DMS79 treated with DMSO at 0.1 percent for 48 hours (cell line): Measurements from ENCODE around the gene GABBR2.
A peak's percentile ranks its signal among the peaks of the same experiment; 100 is the strongest.

ENCODE experiments used
- DNase-seq: peaks from one replicate; lab custom pipeline; 2025; lab: John Stamatoyannopoulos, UW

The GABBR2 gene

DNA sequence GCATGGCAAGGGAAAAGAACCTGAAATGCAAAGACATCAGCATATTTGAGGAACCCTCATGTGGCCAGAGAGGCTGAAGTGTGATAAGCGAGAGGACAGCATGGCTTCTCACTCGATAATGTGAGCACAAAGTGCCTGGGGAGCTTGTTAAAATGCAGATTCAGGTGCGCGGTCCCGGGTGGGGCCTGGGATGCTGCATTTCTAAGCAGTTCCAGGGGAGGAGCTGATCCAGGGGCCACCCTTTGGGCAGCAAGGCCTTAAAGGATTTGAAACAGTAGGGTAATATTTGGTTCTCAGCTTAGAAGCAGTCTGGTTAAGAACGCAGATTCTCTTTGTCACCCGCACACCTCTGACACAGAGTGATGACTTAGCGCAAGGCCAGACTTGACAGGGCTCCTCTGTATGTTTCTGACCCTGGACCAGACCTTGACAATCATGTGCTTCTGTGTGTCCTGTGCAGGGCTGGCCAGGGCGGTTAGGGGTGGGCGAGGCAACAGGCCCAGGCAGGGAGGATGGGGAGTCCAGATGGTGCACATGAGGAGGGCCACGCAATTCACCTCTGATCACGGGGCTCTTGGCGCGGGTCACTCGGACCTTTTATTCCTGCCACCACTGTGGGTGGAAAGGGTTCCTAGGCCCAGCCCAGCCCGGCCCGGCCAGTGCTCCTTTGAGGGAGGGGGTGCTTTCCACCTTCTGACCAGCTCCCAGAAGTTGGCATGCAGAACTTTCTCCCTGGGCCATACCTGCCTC, 390.5 kb downstream of the GABBR2 start:
- no peak for DNase-seq

DNA sequence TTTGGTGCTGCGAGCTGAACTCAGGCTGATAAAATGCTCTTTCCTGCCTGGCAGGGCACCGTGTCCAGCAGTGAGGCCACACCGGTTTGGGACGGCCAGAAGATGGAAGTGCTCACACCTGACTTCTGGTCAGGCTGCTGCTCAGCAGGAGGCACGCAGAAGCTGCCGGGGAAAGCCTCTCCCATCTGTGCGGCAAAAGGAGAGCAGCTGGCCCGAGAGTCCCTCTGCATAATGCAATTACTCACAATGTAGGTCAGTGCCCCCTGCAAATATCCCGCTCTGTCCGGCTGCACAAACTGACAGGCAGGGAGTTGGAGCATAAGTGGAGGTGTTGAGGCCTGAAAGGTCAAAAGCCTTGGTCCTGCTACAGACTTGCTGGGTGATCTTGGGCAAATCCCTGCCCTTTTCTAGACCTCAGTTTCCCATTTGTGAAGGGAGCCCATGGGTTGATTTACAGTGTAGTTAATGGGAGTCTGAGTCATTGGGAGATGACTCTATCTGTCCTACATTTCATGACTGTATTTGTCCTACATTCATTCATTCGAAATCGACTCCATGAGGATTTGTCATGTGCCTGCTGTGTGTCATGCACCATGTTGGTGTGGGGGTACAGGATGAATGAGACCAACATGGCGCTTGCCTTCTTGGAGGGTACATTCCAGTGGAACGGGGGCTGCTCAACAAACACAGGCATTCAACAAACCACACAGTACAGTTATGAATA, 391.4 kb downstream of the GABBR2 start:
- no peak for DNase-seq

DNA sequence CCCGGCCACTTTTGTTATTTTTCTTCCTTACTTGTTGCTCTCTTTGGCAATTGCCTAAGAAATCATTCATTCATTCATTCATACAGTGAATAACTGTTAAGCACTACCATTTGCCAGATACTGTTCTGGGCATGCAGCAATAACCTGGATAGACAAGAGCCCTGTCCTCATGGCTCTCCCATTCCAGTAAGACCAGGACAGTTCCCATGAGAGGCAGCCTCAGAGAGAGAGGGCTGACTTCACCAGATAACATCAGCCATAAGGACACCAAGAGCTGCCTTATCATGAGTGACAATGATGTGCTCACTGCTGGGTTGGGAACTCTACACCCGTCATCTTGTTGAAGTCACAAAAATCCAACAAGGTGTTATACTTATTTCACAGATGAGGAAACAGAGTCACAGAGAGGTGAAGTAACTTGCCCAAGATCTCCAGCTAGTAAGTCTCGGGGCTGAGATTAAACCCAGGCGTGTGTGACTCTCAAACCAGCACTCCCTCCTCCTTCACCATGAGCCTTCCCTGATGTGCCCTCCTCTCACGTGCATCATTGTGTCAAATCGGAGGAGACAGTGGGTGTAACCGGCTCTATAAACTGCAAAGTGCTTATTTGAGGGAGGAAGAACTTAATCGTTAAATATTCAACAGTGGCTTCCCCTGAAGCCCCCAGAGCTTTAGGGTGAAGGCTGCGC, 392.1 kb downstream of the GABBR2 start:
- DNase-seq, result no peak

DNA sequence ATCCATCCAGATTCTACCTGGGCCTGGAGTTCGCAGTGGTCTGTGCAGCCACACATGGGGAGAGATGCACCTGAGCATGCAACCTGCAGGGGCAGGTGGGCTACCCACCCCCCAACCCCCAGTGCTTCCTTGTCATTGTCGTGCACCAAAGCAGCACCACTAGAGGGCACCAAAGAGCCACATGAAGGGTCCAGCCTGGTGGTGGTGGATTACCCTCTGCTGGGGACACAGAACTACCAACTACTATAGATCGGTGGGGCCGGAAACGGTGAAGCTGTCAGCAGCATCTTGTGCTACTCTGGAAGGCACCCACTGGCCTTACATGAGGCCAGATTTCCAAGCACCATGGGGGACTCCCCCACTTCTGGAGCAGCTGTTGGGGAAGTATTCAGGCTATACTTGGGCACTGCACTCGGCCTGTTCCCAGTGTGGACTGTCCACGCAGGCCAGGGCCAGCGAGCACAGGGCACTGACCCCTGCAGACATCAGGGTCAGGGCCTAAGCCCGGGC, 393.1 kb downstream of the GABBR2 start:
- DNase-seq, result peak; percentile 1

DNA sequence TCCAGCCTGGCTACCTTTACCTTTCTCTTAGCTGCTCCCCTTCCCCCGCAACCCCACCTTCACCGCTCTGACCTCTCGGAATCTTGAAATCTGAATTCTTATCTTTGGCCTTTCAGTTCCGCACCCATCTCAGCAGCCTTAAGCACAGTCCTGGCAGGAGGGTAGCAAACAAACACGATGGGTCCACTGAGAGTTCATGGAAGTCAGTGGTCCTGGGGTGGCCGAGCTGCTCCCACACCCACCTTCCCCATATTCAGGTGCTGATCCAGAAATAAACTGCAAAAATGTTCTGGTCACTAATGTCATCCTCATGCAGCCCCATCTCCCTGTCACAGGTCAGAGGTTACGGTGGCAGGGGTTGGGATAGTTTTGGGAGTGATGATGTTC, 393.7 kb downstream of the GABBR2 start:
- DNase-seq, result no peak

DNA sequence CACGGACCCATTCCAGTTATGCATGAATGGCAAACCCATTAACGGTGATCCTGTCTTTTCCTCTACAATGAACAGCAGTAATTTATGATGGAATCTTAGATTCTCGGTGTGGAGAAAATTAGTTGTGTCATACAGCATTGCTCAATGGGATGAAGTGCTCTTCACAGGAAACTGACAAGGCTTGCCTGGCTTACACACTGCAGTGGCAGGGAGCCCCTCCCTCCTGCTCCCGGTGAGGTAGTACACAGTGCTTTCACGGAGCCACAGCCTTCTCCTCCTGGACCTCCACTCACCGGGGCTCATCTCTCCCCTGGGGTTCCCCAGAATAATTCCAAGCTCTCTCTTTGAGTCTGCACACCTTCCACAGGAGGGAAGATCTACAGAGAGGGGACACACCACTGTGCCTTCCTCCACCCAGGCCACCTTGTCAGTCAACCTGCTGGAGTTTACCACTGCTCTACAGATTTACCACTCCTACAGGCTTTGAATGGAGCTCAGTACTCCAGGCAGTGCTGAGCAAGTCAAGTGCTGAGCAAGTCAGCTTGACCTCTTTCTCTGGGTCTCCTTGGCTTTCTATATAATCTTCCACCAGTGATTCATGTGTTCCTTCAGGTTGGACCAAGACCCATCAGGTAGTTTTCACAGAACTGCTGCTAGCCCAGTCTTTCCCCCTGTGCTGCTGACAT, 394.2 kb downstream of the GABBR2 start:
- DNase-seq, result no peak

DNA sequence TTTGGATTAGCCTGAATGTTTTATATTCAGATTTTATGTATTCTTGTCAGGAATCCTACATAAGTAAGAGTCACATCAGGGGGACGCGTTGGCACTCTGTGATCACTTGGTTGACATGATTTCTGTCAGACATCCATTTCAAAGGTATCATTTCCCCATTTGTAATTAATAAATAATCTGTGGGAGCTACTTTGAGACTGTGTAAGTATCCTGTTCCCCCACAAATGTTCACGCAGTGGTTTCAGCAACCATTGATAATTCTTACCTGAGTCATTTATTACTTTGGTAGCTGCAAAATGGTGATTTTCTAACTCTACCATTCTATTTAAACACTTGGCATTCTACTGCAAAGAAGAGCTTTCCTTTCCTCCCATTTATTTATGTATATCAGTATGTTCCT, 396.4 kb downstream of the GABBR2 start:
- DNase-seq, result no peak

DNA sequence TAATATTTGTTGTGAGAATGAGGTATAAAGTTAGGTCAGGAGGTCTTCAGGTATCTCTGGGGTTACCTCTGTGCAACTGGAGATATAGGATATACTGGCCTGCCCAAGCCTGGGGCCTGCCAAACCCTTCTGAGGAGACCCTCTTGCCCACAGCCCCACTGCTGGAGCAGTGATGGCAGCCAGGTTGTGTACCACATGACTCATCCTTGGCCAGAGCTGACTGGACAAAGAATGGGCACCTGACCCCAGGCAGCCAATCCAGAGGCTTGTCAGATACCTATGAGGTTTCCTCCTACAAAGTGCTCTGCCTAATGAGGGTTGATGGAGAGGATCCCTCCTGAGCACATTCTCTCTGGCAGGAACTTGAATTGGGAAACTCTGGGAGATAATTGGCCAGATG, 397.2 kb downstream of the GABBR2 start:
- no peak for DNase-seq

DNA sequence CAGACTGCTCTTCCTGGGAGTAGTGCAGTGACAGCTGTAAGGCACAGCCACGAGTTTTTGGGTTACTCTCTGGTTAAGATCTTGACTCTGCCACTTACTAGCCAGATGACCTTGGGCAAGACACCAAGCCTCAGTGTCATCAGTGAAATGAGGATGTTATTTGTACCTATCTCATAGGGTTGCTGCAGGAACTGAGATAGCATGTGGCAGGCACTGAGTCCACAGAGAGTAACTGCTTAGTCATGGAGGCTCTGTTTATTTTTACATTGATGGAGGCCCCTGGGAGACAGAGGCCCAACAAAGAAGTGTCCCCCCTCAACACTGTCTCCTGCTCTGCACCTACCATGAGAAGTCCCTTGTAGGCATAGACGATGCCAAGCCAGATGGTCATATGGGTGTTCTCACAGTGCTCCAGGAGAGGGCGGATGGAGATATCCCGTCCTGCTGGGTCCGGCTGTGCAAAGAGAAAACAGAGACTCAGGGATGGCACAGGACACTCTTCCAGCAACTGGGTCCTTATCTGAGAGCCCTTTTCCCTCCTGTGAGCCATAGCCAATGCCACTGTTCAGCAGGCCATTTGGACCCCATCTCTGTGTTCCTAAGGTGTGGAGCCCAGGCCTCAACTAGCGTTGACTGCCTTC, 397.9 kb downstream of the GABBR2 start:
- DNase-seq, result no peak

DNA sequence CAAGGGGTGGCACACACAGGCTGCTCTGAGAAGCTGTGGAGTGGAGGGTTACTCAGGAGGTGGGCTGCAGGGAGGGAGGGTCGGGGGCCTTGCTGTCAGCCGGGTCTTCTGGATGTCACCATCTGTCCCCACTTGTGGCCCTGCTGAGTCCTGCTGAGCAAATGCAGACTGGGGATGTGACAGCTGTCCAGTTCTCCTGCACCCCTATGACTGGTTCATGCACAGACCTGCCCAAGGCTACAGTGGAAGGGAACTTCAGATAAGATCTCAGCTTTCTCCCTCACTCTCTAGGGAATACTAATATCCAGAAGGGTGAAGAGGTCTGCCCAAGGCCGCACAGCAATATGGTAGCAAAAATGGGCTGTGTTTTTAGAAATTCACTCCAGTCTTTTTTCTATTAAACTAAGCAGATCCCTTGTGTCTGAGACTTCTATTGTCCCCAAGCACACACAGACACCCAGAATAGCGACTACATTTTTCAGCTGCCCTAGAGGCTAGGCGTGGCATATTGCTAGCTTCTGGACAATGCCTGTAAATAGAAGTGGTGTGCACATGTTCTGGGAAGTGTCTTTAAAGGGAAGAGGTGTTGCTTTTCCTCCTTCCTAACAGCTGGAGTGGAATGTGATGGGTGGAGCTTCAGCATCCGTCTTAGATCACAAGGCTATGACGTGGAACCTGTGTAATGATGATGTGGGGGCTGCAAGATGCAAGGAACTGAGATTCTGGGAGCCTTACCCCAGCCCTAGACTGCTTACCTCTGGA, 402.2 kb downstream of the GABBR2 start:
- DNase-seq, result no peak

DNA sequence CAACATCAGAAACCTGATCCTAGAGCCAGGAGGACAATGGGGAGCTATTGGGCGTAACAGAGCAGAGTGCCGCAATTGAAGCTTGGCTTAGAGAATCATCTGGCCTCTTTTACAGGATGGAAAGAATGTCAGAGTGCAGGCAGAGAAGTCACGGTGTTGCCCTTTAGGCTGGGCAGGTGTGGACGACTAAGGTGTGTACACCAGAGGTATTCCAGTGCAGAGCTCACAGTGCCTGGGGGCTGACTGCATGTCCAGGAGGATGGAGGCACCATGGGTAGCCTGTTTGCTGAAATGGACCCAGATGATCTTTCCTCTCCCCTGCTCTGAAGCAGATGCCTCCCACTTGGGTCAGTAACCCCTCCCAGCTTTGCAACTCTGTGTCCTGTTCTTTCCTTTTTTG, 404.4 kb downstream of the GABBR2 start:
- DNase-seq, result no peak

DNA sequence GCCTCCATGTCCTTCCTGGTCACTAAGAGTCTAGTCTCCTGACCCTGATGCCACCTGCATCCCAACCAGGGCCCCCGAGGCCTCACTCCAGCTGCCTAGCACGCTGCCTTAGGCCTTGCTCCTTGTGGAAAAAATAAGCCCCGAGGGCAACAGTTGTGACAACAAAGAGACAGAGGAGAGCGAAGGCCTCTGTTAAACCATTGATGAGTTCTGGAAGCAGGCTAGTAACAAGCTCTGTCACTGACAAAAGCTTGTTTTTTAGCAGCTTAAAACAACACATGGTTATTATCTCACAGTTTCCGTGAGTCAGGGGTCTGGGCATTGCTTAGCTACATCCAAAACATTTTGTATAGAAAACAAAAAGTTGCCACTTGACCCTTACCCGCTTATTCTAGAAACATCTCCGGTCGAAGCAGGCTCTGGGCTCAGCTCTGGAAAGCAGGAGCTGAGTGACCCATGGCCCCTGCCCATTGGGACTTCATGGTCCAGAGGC, 405.1 kb downstream of the GABBR2 start:
- DNase-seq, result no peak

DNA sequence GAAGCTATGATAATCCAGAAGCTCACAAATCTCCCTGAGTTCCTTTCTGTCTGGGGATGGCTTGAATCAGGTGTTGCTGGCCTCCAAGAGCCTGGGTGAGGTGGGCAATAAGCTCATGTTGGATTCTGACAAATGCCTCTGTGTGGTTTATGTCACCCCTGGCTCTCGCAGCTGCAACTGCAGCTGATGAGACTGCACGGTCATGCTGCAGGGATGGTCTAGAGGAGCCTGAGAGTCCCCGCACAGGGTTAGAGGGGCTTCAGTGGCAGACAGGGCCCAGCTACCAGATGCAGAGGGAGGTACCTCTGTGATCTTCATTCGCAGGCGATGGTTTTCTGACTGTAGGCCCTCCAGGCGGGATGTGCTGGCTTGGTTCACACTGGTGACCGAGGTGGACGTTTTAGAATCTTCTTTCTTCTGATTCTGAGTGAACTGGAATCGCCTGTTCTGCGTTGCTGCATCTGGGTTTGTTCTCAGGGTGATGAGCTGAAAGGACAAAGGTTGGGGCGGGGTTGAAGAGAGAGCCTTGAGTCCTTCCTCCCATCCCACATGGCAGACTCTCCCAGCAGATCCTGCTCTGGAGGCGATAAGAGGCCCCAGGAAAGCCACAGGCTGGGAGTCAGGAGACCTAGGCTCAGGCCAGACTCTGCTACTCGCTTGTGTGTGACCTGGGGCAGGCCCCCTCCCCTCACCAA, 405.6 kb downstream of the GABBR2 start:
- no peak for DNase-seq

DNA sequence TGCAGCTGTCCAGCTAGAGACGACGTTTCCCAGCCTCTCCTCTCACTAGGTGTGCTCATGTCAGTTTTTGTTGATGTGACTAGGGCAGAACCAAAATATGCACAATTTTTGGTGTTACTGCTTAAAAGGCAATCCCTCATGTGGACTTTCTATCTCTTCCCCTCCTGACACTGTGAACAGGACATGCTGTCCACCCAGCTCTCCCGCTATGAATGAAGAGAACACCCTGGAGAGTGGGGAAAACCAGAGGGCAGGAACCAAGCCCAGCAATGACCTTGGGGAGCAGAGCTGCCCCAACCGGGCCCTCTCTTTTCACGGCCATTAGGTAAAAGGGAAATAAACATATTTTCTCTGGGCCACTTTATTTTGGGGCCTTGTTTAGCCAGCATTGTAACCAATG, 406.6 kb downstream of the GABBR2 start:
- no peak for DNase-seq

DNA sequence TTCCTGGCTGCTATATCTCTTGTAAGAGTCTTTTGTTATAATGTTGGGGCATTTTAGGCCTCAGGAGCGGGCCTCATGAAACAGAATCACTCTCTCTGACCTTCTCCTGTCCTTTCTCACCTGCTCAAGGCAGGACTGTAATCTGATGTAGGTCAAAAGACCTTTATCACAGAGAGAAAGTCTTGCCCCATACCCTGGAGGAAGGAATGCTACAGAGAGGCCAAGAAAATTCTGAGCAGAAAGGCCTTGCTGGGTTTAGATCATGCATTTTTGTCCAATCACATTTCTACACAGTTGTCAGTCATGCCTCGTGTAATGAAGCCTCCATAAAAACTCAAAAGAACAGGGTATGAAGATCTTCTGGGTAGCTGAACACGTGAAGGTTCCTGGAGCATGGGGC, 408.1 kb downstream of the GABBR2 start:
- DNase-seq, result no peak

DNA sequence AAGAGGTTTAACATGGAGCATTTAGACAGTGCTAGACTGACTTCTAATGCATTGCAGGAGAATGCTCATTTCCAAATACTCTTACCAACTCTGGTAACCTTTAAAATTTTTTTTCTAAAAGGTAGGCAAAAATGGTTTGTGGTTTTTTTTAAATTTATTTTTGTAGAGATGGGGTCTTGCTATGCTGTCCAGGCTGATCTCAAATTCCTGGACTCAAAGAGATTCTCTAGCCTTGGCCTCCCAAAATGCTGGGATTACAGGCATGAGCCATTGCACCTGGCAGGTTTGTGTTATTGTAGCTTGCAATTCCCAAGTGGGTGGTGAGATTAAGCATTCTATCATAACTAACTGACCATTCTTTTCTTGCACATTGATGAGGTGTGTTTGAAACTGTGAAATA, 410.3 kb downstream of the GABBR2 start:
- DNase-seq, result no peak

DNA sequence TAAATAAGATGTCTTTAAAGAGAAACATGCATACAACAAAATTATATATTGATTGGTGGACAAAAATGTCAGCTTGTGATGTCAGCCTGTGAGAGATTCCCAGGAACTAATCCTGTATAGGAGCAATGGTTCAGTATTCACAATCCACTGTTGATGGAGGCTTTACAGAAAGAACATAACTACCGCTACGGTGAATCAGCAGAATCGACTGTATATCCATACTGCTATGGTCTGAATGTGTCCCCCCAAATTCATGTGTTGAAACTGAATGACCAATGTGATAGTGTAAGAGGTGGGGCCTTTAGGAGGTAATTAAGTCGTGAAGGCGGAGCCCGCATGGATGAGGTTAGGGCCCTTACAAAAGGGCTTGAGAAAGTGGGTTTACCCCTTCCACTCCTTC, 412.9 kb downstream of the GABBR2 start:
- no peak for DNase-seq

DNA sequence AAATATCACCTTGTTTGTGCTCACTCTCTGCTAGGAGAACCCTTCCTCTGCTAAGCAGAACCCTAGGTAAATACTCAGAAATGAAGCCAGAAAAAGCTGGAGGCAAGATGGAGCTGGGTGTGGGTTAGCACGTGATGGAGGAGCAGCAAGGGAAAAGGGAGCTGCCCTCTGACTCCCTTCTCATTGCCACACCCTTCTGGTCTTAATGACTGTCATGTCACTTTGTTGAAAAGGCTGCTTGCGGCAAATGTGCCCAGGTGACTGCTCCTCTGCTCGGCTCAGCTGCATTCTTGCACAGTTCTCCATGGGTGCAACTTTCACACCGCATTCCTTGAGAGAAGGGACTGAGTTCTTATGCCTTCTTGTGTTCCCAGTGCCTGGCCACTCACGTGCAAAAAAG, 416.9 kb downstream of the GABBR2 start:
- DNase-seq, result no peak

DNA sequence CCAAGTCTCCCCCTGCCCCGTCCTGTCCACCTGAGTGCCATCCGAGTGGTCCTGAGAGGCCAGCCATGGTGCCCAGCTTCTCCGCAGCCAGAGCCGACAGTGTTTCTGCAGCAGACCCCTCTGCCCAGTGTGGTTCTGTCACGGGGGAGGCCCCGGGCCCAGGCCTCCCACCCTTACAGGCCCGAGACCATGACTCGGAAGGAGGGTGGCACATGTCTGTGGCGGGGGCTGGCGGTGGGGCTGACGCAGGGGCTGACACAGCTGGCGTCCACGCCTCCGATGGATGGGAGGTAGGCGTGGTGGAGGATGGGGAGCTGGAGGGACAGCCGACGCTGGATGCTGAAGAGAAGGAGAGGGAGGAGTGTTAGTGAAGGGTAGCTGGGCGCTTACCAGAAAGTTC, 418.3 kb downstream of the GABBR2 start:
- DNase-seq, result no peak

DNA sequence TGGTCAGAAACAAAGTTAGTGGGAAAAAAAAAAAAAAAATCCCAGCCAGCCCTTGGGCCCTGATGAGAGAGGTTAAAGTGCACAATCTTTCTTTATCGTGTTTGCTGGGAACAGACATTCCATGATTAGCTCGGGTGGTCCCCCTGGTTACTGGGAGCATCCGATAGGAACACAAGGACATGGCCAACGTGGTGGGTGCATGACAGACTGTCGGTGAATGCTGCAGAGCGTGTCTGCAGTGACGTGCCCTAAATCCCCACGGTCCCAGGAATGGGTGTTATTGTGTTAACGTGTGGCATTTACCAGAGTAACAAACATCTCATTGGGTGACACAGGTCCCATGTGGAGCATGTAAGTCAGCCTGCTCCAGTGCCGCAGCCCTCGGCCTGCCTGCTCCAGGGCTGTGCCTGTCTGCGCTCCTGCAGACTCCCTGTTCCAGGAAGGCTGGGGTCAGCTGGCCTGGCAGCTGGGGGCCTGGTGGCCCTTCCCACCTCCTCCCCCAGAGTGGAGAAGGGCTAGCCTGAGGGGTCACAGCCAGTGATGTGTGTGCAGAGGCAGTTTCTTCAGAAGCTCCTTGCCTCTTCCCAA, 419.0 kb downstream of the GABBR2 start:
- no peak for DNase-seq
